HG02763 (cell line): ENCODE data around the gene LRP2BP.
"Not testable (repeated sequence)": the region's sequence is repeated elsewhere in the genome, so short reads cannot be mapped to it uniquely, and the experiment has no call there.

Experiments
- ATAC-seq: cut with Tn5 transposase; IDR thresholded peaks from one replicate; pipeline ENCODE4 v1.9.1; 2021; ENCODE audit warnings: mild to moderate bottlenecking, moderate library complexity; ENCODE audit not compliant: unreplicated experiment

LRP2BP gene

GRCh38 chr4:185362570-185362969 lies 33.2 kb downstream of the LRP2BP start:
- not testable (repeated sequence) for ATAC-seq

GRCh38 chr4:185361872-185362271 lies 33.9 kb downstream of the LRP2BP start:
- ATAC-seq = no peak

DNA sequence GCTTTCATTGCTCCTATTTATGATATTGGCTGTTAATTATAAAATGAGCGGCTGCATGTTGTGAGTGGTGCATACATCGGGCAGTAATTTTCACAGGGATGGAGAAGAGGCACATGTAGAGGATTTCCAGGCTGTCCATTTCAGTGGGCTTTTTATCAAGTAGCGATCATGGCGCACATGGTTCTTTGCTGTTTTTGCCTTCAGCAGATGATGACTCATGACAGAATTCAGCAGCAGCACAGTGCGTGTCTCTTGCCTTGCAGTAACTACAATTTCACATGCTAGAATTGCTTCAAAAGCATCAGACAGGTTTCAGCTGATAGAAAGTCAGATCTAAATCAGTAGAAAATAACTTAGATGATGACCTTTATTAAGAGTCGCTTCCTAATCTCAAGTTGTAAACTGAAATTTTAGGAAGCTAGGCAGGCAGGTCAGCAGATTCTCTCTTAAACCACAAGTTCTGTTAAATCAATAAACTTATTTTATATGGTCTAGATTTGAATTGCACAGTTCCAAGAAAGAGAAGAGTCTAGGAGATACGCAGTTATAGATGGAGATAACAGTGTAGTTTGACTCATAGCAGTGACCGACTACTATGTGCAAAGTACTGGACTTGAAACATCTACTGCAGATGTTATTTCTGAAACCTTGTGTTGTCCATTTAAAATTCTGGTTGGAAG lies 35.8 kb downstream of the LRP2BP start:
- no peak for ATAC-seq

GRCh38 chr4:185358959-185359358 lies 36.8 kb downstream of the LRP2BP start:
- no peak for ATAC-seq

GRCh38 chr4:185358514-185358913 lies 37.2 kb downstream of the LRP2BP start:
- ATAC-seq = no peak

DNA sequence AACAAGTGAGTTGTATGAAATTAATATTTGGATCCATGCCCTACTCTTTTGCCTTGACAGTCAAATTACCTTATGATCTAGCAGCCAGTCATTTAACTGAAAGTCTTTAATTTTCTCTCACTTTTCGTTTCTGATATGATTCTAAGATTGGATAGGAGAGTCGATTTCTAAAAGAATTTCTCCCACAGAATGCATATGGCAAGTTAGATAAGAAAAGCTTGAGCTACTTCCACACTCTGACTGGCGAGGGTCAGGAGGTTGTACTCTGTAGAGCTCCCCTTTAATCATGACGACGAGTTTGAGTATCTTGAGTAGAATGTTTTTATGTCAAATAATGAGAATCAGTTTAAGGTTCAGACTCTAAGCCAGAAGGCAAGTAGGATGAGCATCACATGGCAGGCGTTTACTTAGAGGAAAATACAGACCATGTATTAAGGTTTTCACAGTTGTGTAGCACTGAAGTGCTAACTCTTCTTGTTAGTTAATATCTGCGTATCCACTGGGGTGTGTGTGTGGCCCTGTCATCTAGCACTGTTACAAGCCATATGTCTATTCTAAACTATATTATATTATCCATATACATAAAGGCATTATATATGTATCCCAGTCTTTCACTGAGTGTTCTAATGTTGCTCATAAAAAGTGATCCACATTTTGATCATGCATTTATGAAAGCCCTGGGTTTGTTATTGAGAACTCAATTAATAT lies 37.8 kb downstream of the LRP2BP start:
- ATAC-seq = no peak

- no peak for ATAC-seq
Observed at GRCh38 chr4:185357211-185357610, 38.5 kb downstream of the LRP2BP start.

DNA sequence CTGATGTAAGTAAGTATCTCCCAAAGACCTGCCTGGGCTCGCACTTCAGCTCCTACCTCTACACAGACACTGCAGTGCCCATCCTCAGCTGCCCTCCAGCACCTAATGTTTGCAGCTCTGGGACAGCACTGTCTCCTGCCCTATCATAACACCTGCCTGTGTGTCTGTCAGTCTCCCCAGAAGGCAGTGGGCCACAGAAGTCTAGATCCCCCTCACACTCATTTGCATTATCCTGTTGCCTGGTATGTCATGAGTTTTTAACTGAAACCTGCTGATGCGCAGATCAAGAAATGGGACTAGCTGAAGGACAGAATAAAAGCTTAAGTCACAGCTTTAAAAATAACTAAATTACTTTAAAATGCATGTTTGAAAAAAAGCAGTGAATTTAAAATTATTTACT lies 43.0 kb downstream of the LRP2BP start:
- ATAC-seq = no peak

DNA sequence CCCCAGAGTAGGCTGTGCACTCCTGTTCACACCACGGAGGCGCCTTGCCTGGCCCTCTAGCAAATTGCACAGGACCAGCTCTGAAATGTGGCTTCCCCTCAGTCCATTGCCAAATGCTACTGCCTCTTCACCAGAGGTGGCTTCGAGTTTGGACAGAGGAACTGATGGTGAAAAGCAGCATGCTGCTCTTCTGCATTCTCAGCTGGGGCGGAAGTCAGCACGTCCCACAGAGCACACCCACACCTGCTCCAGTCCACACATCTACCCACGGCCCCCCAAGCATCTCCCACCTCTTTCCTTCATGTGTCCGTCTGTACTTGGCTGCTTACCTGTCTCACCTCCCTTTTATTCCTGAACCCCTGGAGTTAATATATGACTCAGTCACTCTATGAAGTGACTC lies 43.5 kb downstream of the LRP2BP start:
- ATAC-seq = no peak

DNA sequence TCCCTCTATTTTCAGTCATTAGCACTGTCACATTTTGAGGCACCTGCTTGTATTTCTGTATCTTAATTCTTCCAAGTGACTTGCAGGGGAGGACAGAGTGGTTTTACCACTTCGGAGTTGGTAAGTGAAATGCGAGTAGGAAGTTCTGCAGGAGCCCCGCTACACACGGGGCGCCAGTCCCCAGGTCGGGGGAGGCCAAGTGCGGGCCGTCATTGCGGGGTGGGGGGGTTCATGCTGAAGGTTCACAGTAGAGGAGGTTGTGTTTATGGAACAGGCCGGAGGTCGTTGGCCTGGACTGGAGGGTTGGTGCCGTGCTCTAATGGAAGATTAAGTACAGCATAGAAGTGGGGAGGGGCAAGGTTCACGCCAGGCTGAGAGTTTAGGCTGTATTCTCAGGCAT lies 44.0 kb downstream of the LRP2BP start:
- ATAC-seq = no peak

GRCh38 chr4:185346975-185347601 lies 48.6 kb downstream of the LRP2BP start:
- ATAC-seq = no peak

- ATAC-seq = peak; percentile 59
Observed at GRCh38 chr4:185344743-185345538, 50.8 kb downstream of the LRP2BP start.

GRCh38 chr4:185343726-185344581 lies 51.8 kb downstream of the LRP2BP start:
- no peak for ATAC-seq

DNA sequence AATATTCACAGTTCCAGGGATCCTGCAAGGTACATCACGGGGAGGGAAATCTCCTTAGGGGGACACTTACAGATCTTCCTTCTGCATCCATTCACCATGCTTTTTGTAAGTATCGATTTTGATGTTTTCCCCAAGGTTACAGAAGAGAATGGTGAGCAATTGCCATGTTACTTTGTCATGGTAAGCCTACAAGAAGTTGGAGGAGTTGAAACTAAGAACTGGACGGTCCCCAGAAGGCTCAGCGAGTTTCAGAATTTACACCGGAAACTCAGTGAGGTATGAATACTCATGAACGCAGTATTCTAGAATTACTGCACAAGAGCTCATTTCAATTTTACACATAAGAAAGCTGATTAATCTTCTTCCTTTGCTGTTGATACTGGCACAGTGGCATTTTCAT lies 53.9 kb downstream of the LRP2BP start:
- peak; percentile 57 for ATAC-seq

DNA sequence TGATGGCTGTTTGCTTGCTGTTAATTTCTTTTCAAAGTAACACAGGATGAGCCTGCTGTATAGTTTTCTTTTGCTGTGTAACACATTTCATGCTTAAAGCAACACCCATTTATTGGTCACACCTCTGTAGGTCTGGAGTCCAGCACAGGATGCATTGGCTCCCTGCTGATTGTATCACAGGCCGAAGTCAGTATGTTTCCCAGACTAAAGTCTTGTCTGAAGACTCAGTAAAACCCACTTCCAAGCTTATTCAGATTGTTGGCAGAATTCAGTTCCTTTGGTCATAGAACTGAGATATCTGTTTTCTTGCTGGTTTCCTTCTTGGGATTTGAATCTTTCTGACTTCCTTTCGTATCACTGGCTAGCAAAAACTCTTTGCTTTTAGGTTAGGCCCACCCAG lies 54.3 kb downstream of the LRP2BP start:
- no peak for ATAC-seq

DNA sequence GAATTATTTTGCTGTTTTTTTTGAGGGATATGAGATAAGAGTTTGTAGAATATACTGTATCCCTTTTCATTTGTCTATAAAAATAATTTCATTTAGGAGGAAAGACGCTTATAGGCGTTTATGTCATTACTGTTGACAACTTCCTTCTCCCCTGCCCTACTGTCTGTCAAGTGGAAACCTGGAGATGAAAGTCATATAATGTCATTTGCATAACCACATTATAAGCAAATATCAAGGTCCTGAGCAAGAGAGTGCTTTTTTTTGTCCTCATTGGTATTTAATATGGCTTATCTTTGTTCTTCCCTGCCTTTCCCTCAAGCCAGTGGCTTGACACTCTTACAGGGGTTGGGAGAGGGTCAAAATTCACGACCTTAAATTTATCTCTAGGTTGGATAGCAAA lies 55.8 kb downstream of the LRP2BP start:
- ATAC-seq = no peak

- no peak for ATAC-seq
Observed at GRCh38 chr4:185335579-185335978, 60.1 kb downstream of the LRP2BP start.

DNA sequence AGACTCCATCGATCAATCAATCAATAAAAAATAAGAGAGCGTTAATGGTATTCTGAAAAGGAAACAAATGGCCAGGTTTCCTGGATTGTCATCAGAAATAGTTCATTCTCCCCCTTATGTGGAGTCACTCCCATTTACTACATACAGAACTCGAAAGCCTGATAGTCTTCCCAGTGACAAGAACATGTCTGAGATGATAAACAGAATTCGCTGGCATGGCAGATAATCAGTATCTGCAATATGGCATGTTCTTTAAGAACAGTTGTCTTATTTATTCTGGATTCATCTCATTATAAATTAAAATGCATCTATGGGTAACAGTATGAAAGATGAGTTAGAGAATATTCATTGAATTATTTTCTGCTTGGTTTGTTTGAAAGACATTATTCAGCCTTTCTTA lies 61.4 kb downstream of the LRP2BP start:
- no peak for ATAC-seq

- ATAC-seq = peak; percentile 70
Observed at GRCh38 chr4:185332575-185333464, 62.9 kb downstream of the LRP2BP start.
